MCF 10A (cell line): ENCODE results near the gene C1QTNF3. TPM values are rescaled to one million over a fixed set of nuclear protein-coding genes. Genes with fewer than 3 reads are reported as not detected.
"Not testable (repeated sequence)": the region's sequence is repeated elsewhere in the genome, so short reads cannot be mapped to it uniquely, and the experiment has no call there.

ENCODE experiments used
- BruUV-seq: library from RNA; stranded (reverse); fragments of 400-500 nt; replicated peaks from 2 replicates; lab custom pipeline; 2021; lab: Mats Ljungman, UMichigan
- CTCF ChIA-PET: fragments of 300-600 bp; sonication (Branson Sonifier 250); formaldehyde crosslinking; extraction: SDS; loops from one replicate; lab custom pipeline; 2021; ENCODE audit warnings: antibody characterized with exemption, inconsistent platforms; lab: Yijun Ruan, JAX
- POLR2A ChIA-PET: fragments of 300-600, 350-650 bp; sonication (Branson Sonifier 250); formaldehyde crosslinking; extraction: SDS; loops from one replicate; lab custom pipeline; 2020; ENCODE audit warnings: antibody characterized with exemption, inconsistent platforms; lab: Yijun Ruan, JAX
- DNase-seq: peaks from one replicate; pipeline ENCODE4 v3.0.0-alpha.2; 2018; ENCODE audit not compliant: unreplicated experiment
- H3K27ac Mint-ChIP-seq: one replicate; pipeline ENCODE4 v1.8.0; 2022; ENCODE audit warnings: mild to moderate bottlenecking, low read depth, mixed read lengths; ENCODE audit not compliant: unreplicated experiment
- H3K27me3 Mint-ChIP-seq: one replicate; pipeline ENCODE4 v1.8.0; 2022; ENCODE audit warnings: mixed read lengths; ENCODE audit not compliant: insufficient read depth, unreplicated experiment
- H3K36me3 Mint-ChIP-seq: one replicate; pipeline ENCODE4 v1.8.0; 2022; ENCODE audit warnings: mild to moderate bottlenecking, moderate library complexity, mixed read lengths; ENCODE audit not compliant: insufficient read depth, unreplicated experiment
- H3K4me1 Mint-ChIP-seq: one replicate; pipeline ENCODE4 v1.8.0; 2022; ENCODE audit warnings: mixed read lengths; ENCODE audit not compliant: insufficient read depth, unreplicated experiment
- H3K4me3 Mint-ChIP-seq: one replicate; pipeline ENCODE4 v1.8.0; 2022; ENCODE audit warnings: mild to moderate bottlenecking, moderate library complexity, mixed read lengths; ENCODE audit not compliant: unreplicated experiment
- H3K9me3 Mint-ChIP-seq: one replicate; pipeline ENCODE4 v1.8.0; 2022; ENCODE audit warnings: mixed read lengths; ENCODE audit not compliant: unreplicated experiment
- intact Hi-C: fragments of 100-400 bp; cut with micrococcal nuclease; formaldehyde crosslinking; loops from 2 replicates; pipeline ENCODE4 v1.14.1; 2022
- total RNA-seq: library from RNA; stranded (reverse); gene quantifications from 2 replicates; pipeline ENCODE4 v1.2.3, GENCODE V29; 2022
- TF ChIP-seq, protein P1 (sequence below): fragments of 200-600 bp; IDR thresholded peaks from one replicate; pipeline ENCODE4 v1.8.0; 2022; ENCODE audit warnings: antibody characterized with exemption, mild to moderate bottlenecking; ENCODE audit not compliant: unreplicated experiment

Gene C1QTNF3
- total RNA-seq, 1 experiment from 2014 or later, result 0.49 TPM

GRCh38 chr5:34014626-34015025 lies 28.4 kb downstream of the C1QTNF3 start:
- Mint-ChIP-seq H3K27me3 (no peaks in the 10 kb centered on the region), H3K4me3 (no peak overlapping the region), H3K27ac (no peak overlapping the region), H3K4me1 (no peaks in the 10 kb centered on the region), H3K9me3 (no peaks in the 10 kb centered on the region), H3K36me3 (no peaks in the 10 kb centered on the region)
- no peak for DNase-seq
- CTCF ChIA-PET, result no interaction called here
- POLR2A ChIA-PET, result no interaction called here
- intact Hi-C loops, result no loop called here
- no TSS peak for BruUV-seq
- TF ChIP-seq, protein P1, sequence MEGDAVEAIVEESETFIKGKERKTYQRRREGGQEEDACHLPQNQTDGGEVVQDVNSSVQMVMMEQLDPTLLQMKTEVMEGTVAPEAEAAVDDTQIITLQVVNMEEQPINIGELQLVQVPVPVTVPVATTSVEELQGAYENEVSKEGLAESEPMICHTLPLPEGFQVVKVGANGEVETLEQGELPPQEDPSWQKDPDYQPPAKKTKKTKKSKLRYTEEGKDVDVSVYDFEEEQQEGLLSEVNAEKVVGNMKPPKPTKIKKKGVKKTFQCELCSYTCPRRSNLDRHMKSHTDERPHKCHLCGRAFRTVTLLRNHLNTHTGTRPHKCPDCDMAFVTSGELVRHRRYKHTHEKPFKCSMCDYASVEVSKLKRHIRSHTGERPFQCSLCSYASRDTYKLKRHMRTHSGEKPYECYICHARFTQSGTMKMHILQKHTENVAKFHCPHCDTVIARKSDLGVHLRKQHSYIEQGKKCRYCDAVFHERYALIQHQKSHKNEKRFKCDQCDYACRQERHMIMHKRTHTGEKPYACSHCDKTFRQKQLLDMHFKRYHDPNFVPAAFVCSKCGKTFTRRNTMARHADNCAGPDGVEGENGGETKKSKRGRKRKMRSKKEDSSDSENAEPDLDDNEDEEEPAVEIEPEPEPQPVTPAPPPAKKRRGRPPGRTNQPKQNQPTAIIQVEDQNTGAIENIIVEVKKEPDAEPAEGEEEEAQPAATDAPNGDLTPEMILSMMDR, result no peak

DNA sequence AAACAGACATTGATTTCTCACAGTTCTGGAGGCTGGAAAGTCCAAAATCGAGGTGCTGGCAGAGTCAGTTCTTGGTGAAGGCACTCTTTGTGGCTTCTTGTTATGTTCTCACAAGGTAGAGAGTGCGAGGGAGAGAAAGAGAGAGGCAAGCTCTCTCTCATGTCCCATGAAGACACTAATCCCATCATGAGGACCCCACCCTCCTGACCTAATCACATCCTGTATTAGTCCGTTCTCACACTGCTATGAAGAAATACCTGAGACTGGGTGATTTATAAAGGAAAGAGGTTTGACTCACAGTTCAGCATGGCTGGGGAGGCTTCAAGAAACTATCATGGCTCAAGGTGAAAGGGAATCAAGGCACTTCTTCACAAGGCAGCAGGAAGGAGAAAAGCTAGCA lies 29.5 kb downstream of the C1QTNF3 start:
- POLR2A ChIA-PET, result interaction anchor here (0.6 kb wide), 1 partner anchor 35 kb away, joined by 3 read pairs; no protein-coding TSS in a partner anchor
- intact Hi-C loops, result no loop called here
- H3K27me3 Mint-ChIP-seq, result no peaks in the 10 kb centered on the region
- no peaks in the 10 kb centered on the region for H3K4me1 Mint-ChIP-seq
- H3K27ac Mint-ChIP-seq, result no peak overlapping the region
- TF ChIP-seq, protein P1, result no peak
- BruUV-seq, result no TSS peak
- CTCF ChIA-PET, result interaction anchor here (0.7 to 1.6 kb wide), 2 partner anchors 16 to 313 kb away, joined by 4 to 6 read pairs; no protein-coding TSS in a partner anchor
- H3K4me3 Mint-ChIP-seq, result no peak overlapping the region
- H3K36me3 Mint-ChIP-seq, result no peaks in the 10 kb centered on the region
- no peaks in the 10 kb centered on the region for H3K9me3 Mint-ChIP-seq
- no peak for DNase-seq

- TF ChIP-seq, protein P1, result no peak
- no peaks in the 10 kb centered on the region for H3K27me3 Mint-ChIP-seq
- no peaks in the 10 kb centered on the region for H3K4me1 Mint-ChIP-seq
- H3K36me3 Mint-ChIP-seq, result no peaks in the 10 kb centered on the region
- BruUV-seq, result no TSS peak
- CTCF ChIA-PET, result interaction anchor here (0.6 to 1.6 kb wide), 3 partner anchors 16 to 886 kb away, joined by 3 to 6 read pairs (median 3); no protein-coding TSS in a partner anchor
- H3K27ac Mint-ChIP-seq, result no peak overlapping the region
- intact Hi-C loops, result no loop called here
- H3K9me3 Mint-ChIP-seq, result no peaks in the 10 kb centered on the region
- DNase-seq, result no peak
- no peak overlapping the region for H3K4me3 Mint-ChIP-seq
- POLR2A ChIA-PET, result interaction anchor here (0.6 kb wide), 1 partner anchor 36 kb away, joined by 3 read pairs; no protein-coding TSS in a partner anchor
These were observed 30.2 kb downstream of the C1QTNF3 start for GRCh38 chr5:34012791-34013190.

DNA sequence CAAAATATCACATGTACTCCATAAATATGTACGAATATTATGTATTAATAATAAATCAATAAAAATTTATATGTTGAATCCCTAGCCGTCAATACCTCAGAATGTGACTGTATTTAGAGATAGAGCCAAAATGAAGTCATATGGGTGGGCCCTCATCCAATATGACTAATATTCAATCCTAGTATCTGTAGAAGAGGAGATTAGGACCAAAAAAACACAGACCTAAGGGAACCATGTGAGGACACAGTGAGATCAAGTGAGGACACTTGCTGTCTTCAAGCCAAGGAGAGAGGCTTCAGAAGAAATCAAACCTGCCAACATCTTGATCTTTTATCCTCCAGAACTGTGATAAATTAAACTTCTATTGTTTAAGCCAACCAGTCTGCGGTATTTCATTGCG lies 31.5 kb downstream of the C1QTNF3 start:
- no TSS peak for BruUV-seq
- no peaks in the 10 kb centered on the region for H3K27me3 Mint-ChIP-seq
- TF ChIP-seq, protein P1, result no peak
- no peak overlapping the region for H3K4me3 Mint-ChIP-seq
- CTCF ChIA-PET, result interaction anchor here (2.0 kb wide), 1 partner anchor 13 kb away, joined by 7 read pairs; no protein-coding TSS in a partner anchor
- no peak for DNase-seq
- H3K36me3 Mint-ChIP-seq, result no peaks in the 10 kb centered on the region
- intact Hi-C loops, result no loop called here
- POLR2A ChIA-PET, result no interaction called here
- no peaks in the 10 kb centered on the region for H3K9me3 Mint-ChIP-seq
- no peak overlapping the region for H3K27ac Mint-ChIP-seq
- peaks cover 6% of the 10 kb centered on the region for H3K4me1 Mint-ChIP-seq

- intact Hi-C loops, H3K27me3 Mint-ChIP-seq, H3K4me3 Mint-ChIP-seq, H3K36me3 Mint-ChIP-seq, H3K27ac Mint-ChIP-seq, H3K9me3 Mint-ChIP-seq, DNase-seq, POLR2A ChIA-PET, BruUV-seq: not testable (repeated sequence)
- H3K4me1 Mint-ChIP-seq, result peaks cover 13% of the 10 kb centered on the region
- CTCF ChIA-PET, result interaction anchor here (2.0 kb wide), 1 partner anchor 12 kb away, joined by 7 read pairs; no protein-coding TSS in a partner anchor
These were observed 32.9 kb downstream of the C1QTNF3 start for GRCh38 chr5:34010146-34010545.
